ENCODE results near the gene ARID3B. TPM values are rescaled to one million over a fixed set of nuclear protein-coding genes. Genes with fewer than 3 reads are reported as not detected.

The ARID3B gene
- 13.1 and 13.4 TPM in 2 replicates for total RNA-seq

- Histone ChIP-seq H3K4me3 (ENCODE audit: low read depth, low read length) (peak within 1 kb of the TSS; percentile 85), H3K27me3 (ENCODE audit: control insufficient read depth, insufficient read depth, low read length) (no peaks in the 10 kb centered on the region), H3K36me3 (ENCODE audit: control insufficient read depth, insufficient read depth, low read length) (no peaks in the 10 kb centered on the region)
- peak; percentile 93 for DNase-seq (ENCODE audit: low read depth)
- no peak for TF ChIP-seq CTCF (IDR thresholded peaks at IDR 0.05; ENCODE audit: insufficient read depth, low read length, poor library complexity, severe bottlenecking)
Observed at GRCh38 chr15:74540761-74541493, at the start of gene ARID3B. TSS of gene ARID3B (plus strand) at chr15:74541220. CDS start at chr15:74543937, 2,717 bp downstream.

GRCh38 chr15:74496648-74497047 lies 44.4 kb upstream of the ARID3B start:
- no peak for TF ChIP-seq CTCF (IDR thresholded peaks at IDR 0.05; ENCODE audit: insufficient read depth, low read length, poor library complexity, severe bottlenecking)
- Histone ChIP-seq H3K36me3 (ENCODE audit: control insufficient read depth, insufficient read depth, low read length) (no peaks in the 10 kb centered on the region), H3K4me3 (ENCODE audit: low read depth, low read length) (no peak overlapping the region), H3K27me3 (ENCODE audit: control insufficient read depth, insufficient read depth, low read length) (no peaks in the 10 kb centered on the region)
- no peak for DNase-seq (ENCODE audit: low read depth)

GRCh38 chr15:74497584-74497983 lies 43.4 kb upstream of the ARID3B start:
- no peaks in the 10 kb centered on the region for H3K36me3 ChIP-seq (ENCODE audit: control insufficient read depth, insufficient read depth, low read length)
- no peaks in the 10 kb centered on the region for H3K27me3 ChIP-seq (ENCODE audit: control insufficient read depth, insufficient read depth, low read length)
- DNase-seq (ENCODE audit: low read depth), result no peak
- TF ChIP-seq CTCF (IDR thresholded peaks at IDR 0.05; ENCODE audit: insufficient read depth, low read length, poor library complexity, severe bottlenecking), result no peak
- H3K4me3 ChIP-seq (ENCODE audit: low read depth, low read length), result no peak overlapping the region

GRCh38 chr15:74499366-74499765 lies 41.7 kb upstream of the ARID3B start:
- no peaks in the 10 kb centered on the region for H3K27me3 ChIP-seq (ENCODE audit: control insufficient read depth, insufficient read depth, low read length)
- DNase-seq (ENCODE audit: low read depth), result no peak
- no peak for TF ChIP-seq CTCF (IDR thresholded peaks at IDR 0.05; ENCODE audit: insufficient read depth, low read length, poor library complexity, severe bottlenecking)
- no peaks in the 10 kb centered on the region for H3K36me3 ChIP-seq (ENCODE audit: control insufficient read depth, insufficient read depth, low read length)
- no peak overlapping the region for H3K4me3 ChIP-seq (ENCODE audit: low read depth, low read length)

GRCh38 chr15:74500401-74500800 lies 40.6 kb upstream of the ARID3B start:
- Histone ChIP-seq H3K36me3 (ENCODE audit: control insufficient read depth, insufficient read depth, low read length) (no peaks in the 10 kb centered on the region), H3K27me3 (ENCODE audit: control insufficient read depth, insufficient read depth, low read length) (no peaks in the 10 kb centered on the region), H3K4me3 (ENCODE audit: low read depth, low read length) (no peak overlapping the region)
- no peak for TF ChIP-seq CTCF (IDR thresholded peaks at IDR 0.05; ENCODE audit: insufficient read depth, low read length, poor library complexity, severe bottlenecking)
- no peak for DNase-seq (ENCODE audit: low read depth)

GRCh38 chr15:74502301-74502700 lies 38.7 kb upstream of the ARID3B start:
- TF ChIP-seq CTCF (IDR thresholded peaks at IDR 0.05; ENCODE audit: insufficient read depth, low read length, poor library complexity, severe bottlenecking), result no peak
- H3K4me3 ChIP-seq (ENCODE audit: low read depth, low read length), result no peak overlapping the region
- no peak for DNase-seq (ENCODE audit: low read depth)
- no peaks in the 10 kb centered on the region for H3K36me3 ChIP-seq (ENCODE audit: control insufficient read depth, insufficient read depth, low read length)
- H3K27me3 ChIP-seq (ENCODE audit: control insufficient read depth, insufficient read depth, low read length), result no peaks in the 10 kb centered on the region

Measured in kidney epithelial cell (primary cell).